A549 (cell line): Measurements from ENCODE around the gene ADCY2. TPM values are rescaled to one million over a fixed set of nuclear protein-coding genes. Genes with fewer than 3 reads are reported as not detected.

Experiments
- ATAC-seq, 2 experiments: fragments of 200-7000 bp in 1 of 2; fragments of >200 bp in 1 of 2; cut with Nextera tagmentation in 1 of 2; cut with Tn5 transposase in 1 of 2; 3 replicates each; pipeline versions ENCODE4 v1.8.0 to v1.9.1; 2018 to 2020; ENCODE audit warnings: mild to moderate bottlenecking in 1 of 2, moderate library complexity in 1 of 2
- CTCF ChIA-PET: fragments of 300-600 bp; sonication (Branson Sonifier 250); formaldehyde crosslinking; extraction: SDS; loops from one replicate; lab custom pipeline; 2021; ENCODE audit warnings: antibody characterized with exemption, inconsistent platforms; lab: Yijun Ruan, JAX
- POLR2A ChIA-PET: fragments of 350-600 bp; formaldehyde crosslinking; extraction: SDS; loops from one replicate; lab custom pipeline; 2021; ENCODE audit warnings: antibody characterized with exemption, inconsistent platforms; lab: Yijun Ruan, JAX
- DNase-seq, 2 experiments: peaks; one replicate each; pipeline versions ENCODE4 v3.0.0 to v3.0.0-alpha.2; 2011 to 2016; ENCODE audit warnings: low read depth in 1 of 2, low spot score in 1 of 2
- FAIRE-seq: peaks from 2 replicates; lab custom pipeline; 2011; peaks lifted over from hg19 to GRCh38; lab: Jason Lieb, UNC
- H3K27ac ChIP-seq, 2 experiments: fragments of >200 bp; sonication (Bioruptor Twin); formaldehyde crosslinking; 3 replicates each; pipeline ENCODE4 v1.5.1; 2016 to 2017
- H3K4me1 ChIP-seq: fragments of >200 bp; sonication (Bioruptor Twin); formaldehyde crosslinking; 3 replicates; pipeline ENCODE4 v1.6.1; 2016
- H3K4me2 ChIP-seq: fragments of >200 bp; sonication (Bioruptor Twin); formaldehyde crosslinking; 3 replicates; pipeline ENCODE4 v1.6.1; 2016
- H3K4me3 ChIP-seq: fragments of >200 bp; sonication (Bioruptor Twin); formaldehyde crosslinking; 3 replicates; pipeline ENCODE4 v1.5.1; 2016
- H3K9me3 ChIP-seq: fragments of >200 bp; sonication (Bioruptor Twin); formaldehyde crosslinking; 3 replicates; pipeline ENCODE4 v1.6.1; 2016
- CBX2 ChIP-seq: fragments of 200-600 bp; sonication (generic); IDR thresholded peaks from 2 replicates; pipeline ENCODE4 v1.6.1; 2016; ENCODE audit warnings: low read depth, mild to moderate bottlenecking, borderline replicate concordance
- CHD4 ChIP-seq: fragments of 200-600 bp; sonication (generic); IDR thresholded peaks from 2 replicates; pipeline ENCODE4 v1.6.1; 2016; ENCODE audit warnings: antibody characterized with exemption, mild to moderate bottlenecking, borderline replicate concordance
- EHMT2 ChIP-seq: fragments of 200-600 bp; sonication (generic); IDR thresholded peaks from 2 replicates; pipeline ENCODE4 v1.6.1; 2016; ENCODE audit warnings: antibody characterized with exemption, low read depth, mild to moderate bottlenecking, moderate library complexity
- EP300 ChIP-seq, 2 experiments: fragments of >200 bp; sonication (Bioruptor Twin); formaldehyde crosslinking; IDR thresholded peaks; 2 replicates in 1 of 2; 3 replicates in 1 of 2; pipeline ENCODE4 v1.6.1; 2016 to 2017
- ESRRA ChIP-seq: fragments of 150-350 bp; IDR thresholded peaks from 2 replicates; pipeline ENCODE4 v1.6.1; 2014; ENCODE audit warnings: mild to moderate bottlenecking, low read length, borderline replicate concordance
- FOSL2 ChIP-seq, 2 experiments: fragments of 450-650 bp in 1 of 2; fragments of >200 bp in 1 of 2; sonication (Bioruptor Twin) in 1 of 2; formaldehyde crosslinking; IDR thresholded peaks; 2 replicates each; pipeline versions ENCODE4 v1.5.0 to v1.6.1; 2016 to 2020; ENCODE audit warnings: mild to moderate bottlenecking in 1 of 2, moderate library complexity in 1 of 2
- JUNB ChIP-seq: fragments of >200 bp; sonication (Bioruptor Twin); formaldehyde crosslinking; IDR thresholded peaks from 2 replicates; pipeline ENCODE4 v1.6.1; 2016
- KDM1A ChIP-seq: fragments of 200-600 bp; sonication (generic); IDR thresholded peaks from 2 replicates; pipeline ENCODE4 v1.6.1; 2016; ENCODE audit warnings: low read depth, mild to moderate bottlenecking
- KDM5A ChIP-seq: fragments of 200-600 bp; sonication (generic); IDR thresholded peaks from 2 replicates; pipeline ENCODE4 v1.6.1; 2016; ENCODE audit warnings: antibody characterized with exemption, mild to moderate bottlenecking
- MAZ ChIP-seq: fragments of 150-350 bp; IDR thresholded peaks from 2 replicates; pipeline ENCODE4 v1.6.1; 2014; ENCODE audit warnings: antibody characterized with exemption, low read depth, low read length, borderline replicate concordance
- MYC ChIP-seq: IDR thresholded peaks from 2 replicates; pipeline ENCODE4 v1.6.1; 2012; ENCODE audit warnings: mild to moderate bottlenecking, inconsistent platforms, low read length, improper control_type of control experiment, borderline replicate concordance
- NFE2L2 ChIP-seq: fragments of 150-350 bp; conservative IDR thresholded peaks from 2 replicates; pipeline ENCODE4 v1.6.1; 2014; ENCODE audit warnings: low read length
- NPAS2 ChIP-seq: fragments of 250-450 bp; sonication (Bioruptor Pico); IDR thresholded peaks from 2 replicates; pipeline ENCODE4 v1.8.0; 2022; ENCODE audit warnings: mild to moderate bottlenecking, moderate library complexity, borderline replicate concordance
- NR3C1 ChIP-seq: fragments of >200 bp; sonication (Bioruptor Twin); formaldehyde crosslinking; IDR thresholded peaks from 3 replicates; pipeline ENCODE4 v1.6.1; 2017
- POLR2AphosphoS2 ChIP-seq: conservative IDR thresholded peaks from 2 replicates; pipeline ENCODE4 v1.6.1; 2012; ENCODE audit warnings: low read length, improper control_type of control experiment, inconsistent platforms
- RARB ChIP-seq: fragments of 250-450 bp; sonication (Bioruptor Pico); IDR thresholded peaks from 2 replicates; pipeline ENCODE4 v1.8.0; 2021; ENCODE audit warnings: mild to moderate bottlenecking, moderate library complexity
- RFX5 ChIP-seq: fragments of 450-650 bp; IDR thresholded peaks from 2 replicates; pipeline ENCODE4 v1.7.1; 2014; ENCODE audit warnings: antibody characterized with exemption, mild to moderate bottlenecking, moderate library complexity
- TFCP2L1 ChIP-seq: fragments of 250-450 bp; sonication (Bioruptor Pico); IDR thresholded peaks from 2 replicates; pipeline ENCODE4 v1.5.0; 2021; ENCODE audit warnings: mild to moderate bottlenecking
- ZC3H11A ChIP-seq: fragments of 450-650 bp; IDR thresholded peaks from 2 replicates; pipeline ENCODE4 v1.6.1; 2014; ENCODE audit warnings: antibody characterized with exemption, mild to moderate bottlenecking
- ZSCAN20 ChIP-seq: fragments of 250-450 bp; sonication (Bioruptor Pico); IDR thresholded peaks from 2 replicates; pipeline ENCODE4 v1.8.0; 2022; ENCODE audit warnings: mild to moderate bottlenecking, moderate library complexity
- WGBS: methylation state at CpG from one replicate; pipeline ENCODE4 v1.1.6; 2017; ENCODE audit errors: missing lambda C conversion rate; 5-methylcytosine and 5-hydroxymethylcytosine counted together
- polyA plus RNA-seq, 4 experiments: library from polyadenylated mRNA; depleted of rRNA in 3 of 4; stranded (reverse); fragments of >200 nt; fragmentation: RNase III in 1 of 4; extraction: RNeasy Plus Mini Kit Qiagen cat#74134 plus additional on column Dnase treatment in 1 of 4; gene quantifications; 2 replicates in 3 of 4; 3 replicates in 1 of 4; pipeline ENCODE4 v1.2.3, GENCODE V29; 2011 to 2017
- TF ChIP-seq, protein P1 (sequence below): fragments of >200 bp; sonication (Bioruptor Twin); formaldehyde crosslinking; IDR thresholded peaks from 2 replicates; pipeline ENCODE4 v1.6.1; 2016
- TF ChIP-seq, protein P2 (sequence below): fragments of 250-450 bp; sonication (Bioruptor Pico); IDR thresholded peaks from 2 replicates; pipeline ENCODE4 v1.5.0; 2021; ENCODE audit warnings: mild to moderate bottlenecking, moderate library complexity, borderline replicate concordance
- TF ChIP-seq, protein P3 (sequence below): fragments of 150-350 bp; IDR thresholded peaks from 2 replicates; pipeline ENCODE4 v1.6.1; 2014; ENCODE audit warnings: low read depth, mild to moderate bottlenecking, low read length
- TF ChIP-seq, protein P4 (sequence below): IDR thresholded peaks from 2 replicates; pipeline ENCODE4 v1.6.1; 2012
- TF ChIP-seq, protein P5 (sequence below): IDR thresholded peaks from 2 replicates; pipeline ENCODE4 v1.6.1; 2012; ENCODE audit warnings: low read depth, borderline replicate concordance
- TF ChIP-seq, protein P6 (sequence below): fragments of 250-450 bp; sonication (Bioruptor Pico); IDR thresholded peaks from 2 replicates; pipeline ENCODE4 v1.5.0; 2020; ENCODE audit warnings: low read depth, mild to moderate bottlenecking, moderate library complexity
- TF ChIP-seq, protein P7 (sequence below): fragments of >200 bp; sonication (Bioruptor Twin); formaldehyde crosslinking; IDR thresholded peaks from 3 replicates; pipeline ENCODE4 v1.6.1; 2016

Gene ADCY2
- polyA plus RNA-seq, 2 of the 4 experiments (the other 2 are of a cell fraction) = not detected

DNA sequence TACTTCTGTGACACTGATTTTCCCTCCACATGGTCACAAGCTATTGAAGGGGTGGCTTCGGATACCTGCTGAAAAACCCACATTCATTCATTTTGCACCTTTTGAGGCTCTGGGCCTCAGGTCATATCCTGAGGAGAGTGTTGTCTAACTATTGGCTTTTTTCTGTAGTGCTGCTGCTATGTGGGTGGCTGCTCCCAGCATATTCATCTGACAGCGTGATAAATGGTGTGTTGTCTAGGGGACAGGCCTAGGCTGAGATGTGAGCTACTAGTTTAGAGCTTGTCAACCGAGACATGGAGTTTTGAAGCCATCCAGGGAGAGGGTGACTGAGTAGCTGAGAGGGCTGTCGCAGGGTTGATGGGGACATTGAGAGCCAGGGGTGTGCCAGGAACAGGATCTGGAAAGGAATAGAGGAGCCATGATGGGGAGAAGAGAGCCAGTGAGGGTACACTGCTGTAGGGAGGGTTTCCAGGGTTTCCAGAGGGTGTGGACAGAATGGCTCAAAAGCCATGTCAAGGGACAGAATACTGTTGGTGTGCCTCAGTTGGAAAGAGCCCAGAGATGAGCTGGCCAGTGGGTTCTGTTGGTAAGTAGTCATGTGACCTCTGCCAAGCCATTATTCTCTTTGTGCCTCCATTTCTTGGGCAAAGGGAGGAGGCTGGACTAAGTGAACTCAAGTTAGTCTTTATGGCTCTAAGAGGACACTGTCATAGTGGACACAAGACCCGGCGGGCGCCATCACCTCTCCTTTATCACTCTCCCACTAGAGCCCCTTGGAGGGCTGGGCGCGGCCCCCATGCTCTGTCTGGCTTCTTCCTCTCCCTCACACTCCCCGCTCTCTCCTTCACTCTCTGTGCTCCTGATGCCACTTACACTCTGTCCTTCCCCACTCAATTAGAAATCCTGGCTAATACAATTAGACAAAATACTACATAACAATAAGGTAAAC is 19.9 kb downstream of the ADCY2 start:
- H3K9me3 ChIP-seq = no peaks in the 10 kb centered on the region
- no peak overlapping the region for H3K4me3 ChIP-seq
- TF ChIP-seq MYC = no peak
- TF ChIP-seq EHMT2 = no peak
- TF ChIP-seq TFCP2L1 (CRISPR knock-in tag) = no peak
- TF ChIP-seq ZC3H11A = no peak
- TF ChIP-seq NPAS2 (CRISPR knock-in tag) = no peak
- TF ChIP-seq, protein P1, sequence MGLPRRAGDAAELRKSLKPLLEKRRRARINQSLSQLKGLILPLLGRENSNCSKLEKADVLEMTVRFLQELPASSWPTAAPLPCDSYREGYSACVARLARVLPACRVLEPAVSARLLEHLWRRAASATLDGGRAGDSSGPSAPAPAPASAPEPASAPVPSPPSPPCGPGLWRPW = no peak
- TF ChIP-seq, protein P2, sequence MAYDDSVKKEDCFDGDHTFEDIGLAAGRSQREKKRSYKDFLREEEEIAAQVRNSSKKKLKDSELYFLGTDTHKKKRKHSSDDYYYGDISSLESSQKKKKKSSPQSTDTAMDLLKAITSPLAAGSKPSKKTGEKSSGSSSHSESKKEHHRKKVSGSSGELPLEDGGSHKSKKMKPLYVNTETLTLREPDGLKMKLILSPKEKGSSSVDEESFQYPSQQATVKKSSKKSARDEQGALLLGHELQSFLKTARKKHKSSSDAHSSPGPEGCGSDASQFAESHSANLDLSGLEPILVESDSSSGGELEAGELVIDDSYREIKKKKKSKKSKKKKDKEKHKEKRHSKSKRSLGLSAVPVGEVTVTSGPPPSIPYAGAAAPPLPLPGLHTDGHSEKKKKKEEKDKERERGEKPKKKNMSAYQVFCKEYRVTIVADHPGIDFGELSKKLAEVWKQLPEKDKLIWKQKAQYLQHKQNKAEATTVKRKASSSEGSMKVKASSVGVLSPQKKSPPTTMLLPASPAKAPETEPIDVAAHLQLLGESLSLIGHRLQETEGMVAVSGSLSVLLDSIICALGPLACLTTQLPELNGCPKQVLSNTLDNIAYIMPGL = no peak
- no peak for TF ChIP-seq KDM5A
- WGBS = 32% methylated on average over 10 of the region's 10 CpGs
- no peak overlapping the region for H3K27ac ChIP-seq
- ChIA-PET CTCF (no interaction called here), POLR2A (no interaction called here)
- FAIRE-seq = no peak
- no peak for DNase-seq
- H3K4me1 ChIP-seq = no peaks in the 10 kb centered on the region
- no peak for ATAC-seq
- H3K4me2 ChIP-seq = no peak overlapping the region

DNA sequence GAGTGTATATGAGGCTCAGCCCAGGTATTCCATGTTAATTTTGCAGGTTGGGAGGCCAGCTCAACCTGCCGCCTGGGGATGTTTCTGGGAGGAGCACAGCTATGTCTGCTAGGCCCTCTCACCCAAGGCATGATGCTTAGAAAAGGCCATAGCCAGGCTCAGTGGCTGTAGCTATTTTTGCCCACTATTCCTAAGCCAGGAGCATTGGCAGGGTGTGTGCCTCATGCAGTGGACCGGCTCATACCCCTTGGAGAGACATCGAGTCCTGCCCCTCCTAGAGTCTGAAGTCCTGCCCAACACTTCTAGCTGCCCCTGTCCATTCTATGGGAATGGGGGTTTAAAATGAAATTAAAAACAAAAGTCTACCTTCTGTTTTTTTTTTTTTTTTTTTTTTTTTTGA is 22.3 kb downstream of the ADCY2 start:
- no peak for ATAC-seq
- H3K4me3 ChIP-seq = no peak overlapping the region
- ChIA-PET CTCF (no interaction called here), POLR2A (no interaction called here)
- H3K4me1 ChIP-seq = no peaks in the 10 kb centered on the region
- WGBS = 17% methylated on average over 3 of the region's 3 CpGs
- FAIRE-seq = no peak
- no peak for TF ChIP-seq NFE2L2
- no peak for TF ChIP-seq CHD4
- no peak for TF ChIP-seq RFX5
- TF ChIP-seq RARB (CRISPR knock-in tag) = no peak
- TF ChIP-seq MAZ = no peak
- TF ChIP-seq EP300 (IDR thresholded peaks at IDR 0.05) = no peak
- H3K27ac ChIP-seq = no peak overlapping the region
- H3K9me3 ChIP-seq = no peaks in the 10 kb centered on the region
- no peak overlapping the region for H3K4me2 ChIP-seq
- DNase-seq = no peak

DNA sequence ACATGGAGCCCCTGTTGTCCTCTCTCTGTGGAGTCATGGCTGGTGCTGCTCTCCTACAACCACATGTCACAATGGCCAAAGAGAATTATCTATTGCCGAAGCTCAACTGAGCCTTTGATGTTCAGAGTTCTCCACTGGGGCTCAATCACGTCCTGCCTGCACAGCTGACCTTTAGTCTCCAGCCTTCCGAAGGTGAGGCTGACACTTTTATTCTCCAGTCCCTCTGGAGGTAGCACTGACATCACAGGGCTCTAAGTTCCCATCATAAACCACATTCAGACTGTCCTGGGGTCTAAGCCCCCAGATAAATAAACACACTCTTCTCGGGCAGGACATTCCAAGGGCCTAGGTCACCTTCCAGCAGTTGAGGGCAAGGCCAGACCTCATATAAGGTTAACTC is 23.4 kb downstream of the ADCY2 start:
- DNase-seq = no peak
- Histone ChIP-seq H3K27ac (no peak overlapping the region), H3K9me3 (no peaks in the 10 kb centered on the region), H3K4me3 (no peak overlapping the region), H3K4me2 (no peak overlapping the region), H3K4me1 (no peaks in the 10 kb centered on the region)
- POLR2A ChIA-PET = no interaction called here
- ATAC-seq = no peak
- CTCF ChIA-PET = interaction anchor here (0.6 kb wide), 1 partner anchor 677 kb away, joined by 3 read pairs; no protein-coding TSS in a partner anchor
- WGBS = 10% methylated on average over 4 of the region's 4 CpGs
- no peak for FAIRE-seq
- TF ChIP-seq KDM1A (no peak), POLR2AphosphoS2 (no peak), FOSL2 (IDR thresholded peaks at IDR 0.05) (no peak), FOSL2 (CRISPR knock-in tag; IDR thresholded peaks at IDR 0.05) (no peak), ESRRA (no peak), NR3C1 (no peak), CBX2 (no peak), JUNB (no peak), ZSCAN20 (CRISPR knock-in tag) (no peak)
- TF ChIP-seq, protein P3, sequence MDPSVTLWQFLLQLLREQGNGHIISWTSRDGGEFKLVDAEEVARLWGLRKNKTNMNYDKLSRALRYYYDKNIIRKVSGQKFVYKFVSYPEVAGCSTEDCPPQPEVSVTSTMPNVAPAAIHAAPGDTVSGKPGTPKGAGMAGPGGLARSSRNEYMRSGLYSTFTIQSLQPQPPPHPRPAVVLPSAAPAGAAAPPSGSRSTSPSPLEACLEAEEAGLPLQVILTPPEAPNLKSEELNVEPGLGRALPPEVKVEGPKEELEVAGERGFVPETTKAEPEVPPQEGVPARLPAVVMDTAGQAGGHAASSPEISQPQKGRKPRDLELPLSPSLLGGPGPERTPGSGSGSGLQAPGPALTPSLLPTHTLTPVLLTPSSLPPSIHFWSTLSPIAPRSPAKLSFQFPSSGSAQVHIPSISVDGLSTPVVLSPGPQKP = no peak
- TF ChIP-seq, protein P4, sequence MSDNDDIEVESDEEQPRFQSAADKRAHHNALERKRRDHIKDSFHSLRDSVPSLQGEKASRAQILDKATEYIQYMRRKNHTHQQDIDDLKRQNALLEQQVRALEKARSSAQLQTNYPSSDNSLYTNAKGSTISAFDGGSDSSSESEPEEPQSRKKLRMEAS = no peak
- TF ChIP-seq, protein P5, sequence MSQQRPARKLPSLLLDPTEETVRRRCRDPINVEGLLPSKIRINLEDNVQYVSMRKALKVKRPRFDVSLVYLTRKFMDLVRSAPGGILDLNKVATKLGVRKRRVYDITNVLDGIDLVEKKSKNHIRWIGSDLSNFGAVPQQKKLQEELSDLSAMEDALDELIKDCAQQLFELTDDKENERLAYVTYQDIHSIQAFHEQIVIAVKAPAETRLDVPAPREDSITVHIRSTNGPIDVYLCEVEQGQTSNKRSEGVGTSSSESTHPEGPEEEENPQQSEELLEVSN = no peak
- TF ChIP-seq, protein P1 = no peak
- TF ChIP-seq, protein P6, sequence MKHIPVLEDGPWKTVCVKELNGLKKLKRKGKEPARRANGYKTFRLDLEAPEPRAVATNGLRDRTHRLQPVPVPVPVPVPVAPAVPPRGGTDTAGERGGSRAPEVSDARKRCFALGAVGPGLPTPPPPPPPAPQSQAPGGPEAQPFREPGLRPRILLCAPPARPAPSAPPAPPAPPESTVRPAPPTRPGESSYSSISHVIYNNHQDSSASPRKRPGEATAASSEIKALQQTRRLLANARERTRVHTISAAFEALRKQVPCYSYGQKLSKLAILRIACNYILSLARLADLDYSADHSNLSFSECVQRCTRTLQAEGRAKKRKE = no peak
- TF ChIP-seq, protein P7, sequence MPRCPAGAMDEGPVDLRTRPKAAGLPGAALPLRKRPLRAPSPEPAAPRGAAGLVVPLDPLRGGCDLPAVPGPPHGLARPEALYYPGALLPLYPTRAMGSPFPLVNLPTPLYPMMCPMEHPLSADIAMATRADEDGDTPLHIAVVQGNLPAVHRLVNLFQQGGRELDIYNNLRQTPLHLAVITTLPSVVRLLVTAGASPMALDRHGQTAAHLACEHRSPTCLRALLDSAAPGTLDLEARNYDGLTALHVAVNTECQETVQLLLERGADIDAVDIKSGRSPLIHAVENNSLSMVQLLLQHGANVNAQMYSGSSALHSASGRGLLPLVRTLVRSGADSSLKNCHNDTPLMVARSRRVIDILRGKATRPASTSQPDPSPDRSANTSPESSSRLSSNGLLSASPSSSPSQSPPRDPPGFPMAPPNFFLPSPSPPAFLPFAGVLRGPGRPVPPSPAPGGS = no peak
